Parathyroid adenoma (tissue), 2 donors: Measurements from ENCODE around the gene ASGR1.

Source experiments
- H2AFZ ChIP-seq: fragments of 300-600 bp; sonication (generic); one replicate; pipeline ENCODE4 v1.7.0; 2017; ENCODE audit warnings: antibody characterized with exemption, mild to moderate bottlenecking
- H3K27ac ChIP-seq: fragments of 300-600 bp; sonication (generic); one replicate; pipeline ENCODE4 v1.7.0; 2017
- H3K27me3 ChIP-seq: fragments of 300-600 bp; sonication (generic); one replicate; pipeline ENCODE4 v1.7.0; 2017; ENCODE audit warnings: low read length; ENCODE audit not compliant: control insufficient read depth, insufficient read depth
- H3K36me3 ChIP-seq: fragments of 300-600 bp; sonication (generic); one replicate; pipeline ENCODE4 v1.7.0; 2017; ENCODE audit warnings: low read length; ENCODE audit not compliant: control insufficient read depth, insufficient read depth
- H3K4me1 ChIP-seq: fragments of 300-600 bp; sonication (generic); one replicate; pipeline ENCODE4 v1.7.0; 2017; ENCODE audit warnings: control low read depth
- H3K4me2 ChIP-seq: fragments of 300-600 bp; sonication (generic); one replicate; pipeline ENCODE4 v1.7.0; 2017; ENCODE audit warnings: low read length
- H3K4me3 ChIP-seq: fragments of 300-600 bp; sonication (generic); one replicate; pipeline ENCODE4 v1.7.0; 2017; ENCODE audit warnings: low read depth, low read length
- H3K79me2 ChIP-seq: fragments of 300-600 bp; sonication (generic); one replicate; pipeline ENCODE4 v1.7.0; 2017; ENCODE audit warnings: control low read depth
- H3K9ac ChIP-seq: fragments of 300-600 bp; sonication (generic); one replicate; pipeline ENCODE4 v1.7.0; 2017; ENCODE audit warnings: mild to moderate bottlenecking
- H3K9me3 ChIP-seq: fragments of 300-600 bp; sonication (generic); one replicate; pipeline ENCODE4 v1.7.0; 2017; ENCODE audit warnings: low read length; ENCODE audit not compliant: control insufficient read depth
- TF ChIP-seq, protein P1 (sequence below): fragments of 300-600 bp; sonication (generic); IDR thresholded peaks from one replicate; pipeline ENCODE4 v1.7.0; 2017; ENCODE audit warnings: antibody characterized with exemption, mild to moderate bottlenecking
- donor health status: primary hyperparathyroidism.

The ASGR1 gene

DNA sequence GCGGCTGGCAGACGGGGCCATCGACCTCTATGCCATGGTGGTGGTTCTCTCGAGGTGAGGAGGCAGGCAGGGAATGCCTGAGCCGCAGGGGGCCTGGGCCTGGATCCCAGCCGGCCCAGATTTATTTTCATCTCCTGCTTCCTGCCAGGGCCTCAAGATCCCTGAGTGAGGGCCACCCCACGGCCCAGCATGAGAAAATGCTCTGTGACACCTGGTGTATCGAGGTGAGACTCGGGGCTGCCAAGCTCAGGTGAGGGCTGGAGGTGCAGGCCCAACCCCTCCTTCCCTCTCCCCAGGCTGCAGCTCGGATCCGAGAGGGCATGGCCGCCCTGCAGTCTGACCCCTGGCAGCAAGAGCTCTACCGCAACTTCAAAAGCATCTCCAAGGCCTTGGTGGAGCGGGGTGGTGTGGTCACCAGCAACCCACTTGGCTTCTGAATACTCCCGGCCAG is 45.5 kb upstream of the ASGR1 start:
- Histone ChIP-seq H2AFZ (no peak overlapping the region), H3K27ac (no peak overlapping the region), H3K79me2 (peaks cover 18% of the 10 kb centered on the region), H3K4me1 (peaks cover 29% of the 10 kb centered on the region), H3K4me3 (no peak overlapping the region), H3K36me3 (no peaks in the 10 kb centered on the region), H3K9me3 (no peaks in the 10 kb centered on the region), H3K4me2 (no peak overlapping the region), H3K27me3 (no peaks in the 10 kb centered on the region), H3K9ac (no peak overlapping the region)
- TF ChIP-seq, protein P1, sequence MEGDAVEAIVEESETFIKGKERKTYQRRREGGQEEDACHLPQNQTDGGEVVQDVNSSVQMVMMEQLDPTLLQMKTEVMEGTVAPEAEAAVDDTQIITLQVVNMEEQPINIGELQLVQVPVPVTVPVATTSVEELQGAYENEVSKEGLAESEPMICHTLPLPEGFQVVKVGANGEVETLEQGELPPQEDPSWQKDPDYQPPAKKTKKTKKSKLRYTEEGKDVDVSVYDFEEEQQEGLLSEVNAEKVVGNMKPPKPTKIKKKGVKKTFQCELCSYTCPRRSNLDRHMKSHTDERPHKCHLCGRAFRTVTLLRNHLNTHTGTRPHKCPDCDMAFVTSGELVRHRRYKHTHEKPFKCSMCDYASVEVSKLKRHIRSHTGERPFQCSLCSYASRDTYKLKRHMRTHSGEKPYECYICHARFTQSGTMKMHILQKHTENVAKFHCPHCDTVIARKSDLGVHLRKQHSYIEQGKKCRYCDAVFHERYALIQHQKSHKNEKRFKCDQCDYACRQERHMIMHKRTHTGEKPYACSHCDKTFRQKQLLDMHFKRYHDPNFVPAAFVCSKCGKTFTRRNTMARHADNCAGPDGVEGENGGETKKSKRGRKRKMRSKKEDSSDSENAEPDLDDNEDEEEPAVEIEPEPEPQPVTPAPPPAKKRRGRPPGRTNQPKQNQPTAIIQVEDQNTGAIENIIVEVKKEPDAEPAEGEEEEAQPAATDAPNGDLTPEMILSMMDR = no peak

DNA sequence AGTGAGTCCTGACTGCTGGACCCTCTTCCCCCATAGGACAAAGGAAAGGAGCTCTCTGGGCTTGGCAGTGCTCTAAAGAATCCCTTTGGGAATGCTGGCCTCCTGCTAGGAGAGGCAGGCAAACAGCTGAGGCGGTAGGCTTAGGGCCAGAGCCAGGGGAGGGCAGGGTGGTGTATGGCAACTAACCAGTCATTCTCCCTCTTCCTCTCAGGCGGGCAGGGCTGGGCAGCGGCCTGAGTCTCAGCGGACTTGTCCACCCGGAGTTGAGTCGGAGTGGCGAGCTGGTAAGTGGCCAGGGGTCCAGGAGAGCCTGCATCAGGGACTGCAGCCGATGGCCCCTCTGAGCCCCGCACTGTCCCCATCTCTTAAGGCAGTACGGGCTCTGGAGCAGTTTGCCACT is 44.9 kb upstream of the ASGR1 start:
- no peak overlapping the region for H2AFZ ChIP-seq
- no peak overlapping the region for H3K4me2 ChIP-seq
- no peak overlapping the region for H3K9ac ChIP-seq
- peaks cover 12% of the 10 kb centered on the region for H3K79me2 ChIP-seq
- H3K4me3 ChIP-seq = no peak overlapping the region
- TF ChIP-seq, protein P1 = no peak
- H3K27ac ChIP-seq = peak overlapping the region; percentile 46
- no peaks in the 10 kb centered on the region for H3K9me3 ChIP-seq
- H3K4me1 ChIP-seq = peaks cover 30% of the 10 kb centered on the region
- no peaks in the 10 kb centered on the region for H3K27me3 ChIP-seq
- H3K36me3 ChIP-seq = no peaks in the 10 kb centered on the region

DNA sequence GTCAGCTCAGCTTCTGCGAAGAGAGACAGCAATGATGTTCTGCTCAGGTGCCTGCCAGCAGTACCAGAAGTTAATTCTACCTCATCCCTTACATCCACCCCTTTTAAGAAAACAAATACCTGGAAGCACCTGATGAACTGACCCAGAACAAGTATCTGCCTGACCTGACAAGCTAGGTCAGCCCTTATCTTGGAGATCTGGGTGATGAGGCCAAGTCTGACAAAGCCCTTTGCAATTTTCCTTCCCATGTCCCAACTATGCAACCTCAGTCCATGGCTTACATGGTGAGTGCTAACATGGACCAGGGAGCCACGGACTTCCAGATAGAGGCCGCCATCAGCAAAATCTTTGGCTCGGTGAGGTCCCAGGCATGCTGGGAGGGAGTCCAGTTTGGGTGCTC is 44.2 kb upstream of the ASGR1 start:
- peak overlapping the region; percentile 30 for H3K4me2 ChIP-seq
- TF ChIP-seq, protein P1 = no peak
- H3K27ac ChIP-seq = peak overlapping the region; percentile 46
- no peaks in the 10 kb centered on the region for H3K9me3 ChIP-seq
- H3K4me1 ChIP-seq = peaks cover 38% of the 10 kb centered on the region
- peaks cover 9% of the 10 kb centered on the region for H3K79me2 ChIP-seq
- no peaks in the 10 kb centered on the region for H3K36me3 ChIP-seq
- no peak overlapping the region for H3K9ac ChIP-seq
- H3K27me3 ChIP-seq = no peaks in the 10 kb centered on the region
- no peak overlapping the region for H2AFZ ChIP-seq
- no peak overlapping the region for H3K4me3 ChIP-seq

DNA sequence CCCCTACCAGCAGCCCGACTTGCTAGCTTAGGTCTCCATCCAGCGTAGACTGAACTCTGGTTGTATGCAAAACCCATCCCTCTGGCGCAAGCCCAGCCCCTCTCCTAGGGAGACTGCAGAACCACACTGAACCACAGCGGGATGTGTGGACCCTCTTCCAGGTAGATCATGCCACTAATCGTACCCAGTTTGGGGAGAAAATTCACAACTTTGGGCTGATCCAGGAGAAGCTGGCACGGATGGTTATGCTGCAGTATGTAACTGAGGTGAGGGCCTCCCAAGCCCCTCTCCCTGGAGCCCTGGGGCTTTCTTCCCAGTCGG is 43.8 kb upstream of the ASGR1 start:
- Histone ChIP-seq H3K27me3 (no peaks in the 10 kb centered on the region), H2AFZ (no peak overlapping the region), H3K4me1 (peaks cover 42% of the 10 kb centered on the region), H3K9me3 (no peaks in the 10 kb centered on the region), H3K4me2 (peak overlapping the region; percentile 27), H3K36me3 (no peaks in the 10 kb centered on the region), H3K27ac (peak overlapping the region; percentile 46), H3K4me3 (no peak overlapping the region), H3K79me2 (peaks cover 9% of the 10 kb centered on the region), H3K9ac (no peak overlapping the region)
- TF ChIP-seq, protein P1 = no peak

DNA sequence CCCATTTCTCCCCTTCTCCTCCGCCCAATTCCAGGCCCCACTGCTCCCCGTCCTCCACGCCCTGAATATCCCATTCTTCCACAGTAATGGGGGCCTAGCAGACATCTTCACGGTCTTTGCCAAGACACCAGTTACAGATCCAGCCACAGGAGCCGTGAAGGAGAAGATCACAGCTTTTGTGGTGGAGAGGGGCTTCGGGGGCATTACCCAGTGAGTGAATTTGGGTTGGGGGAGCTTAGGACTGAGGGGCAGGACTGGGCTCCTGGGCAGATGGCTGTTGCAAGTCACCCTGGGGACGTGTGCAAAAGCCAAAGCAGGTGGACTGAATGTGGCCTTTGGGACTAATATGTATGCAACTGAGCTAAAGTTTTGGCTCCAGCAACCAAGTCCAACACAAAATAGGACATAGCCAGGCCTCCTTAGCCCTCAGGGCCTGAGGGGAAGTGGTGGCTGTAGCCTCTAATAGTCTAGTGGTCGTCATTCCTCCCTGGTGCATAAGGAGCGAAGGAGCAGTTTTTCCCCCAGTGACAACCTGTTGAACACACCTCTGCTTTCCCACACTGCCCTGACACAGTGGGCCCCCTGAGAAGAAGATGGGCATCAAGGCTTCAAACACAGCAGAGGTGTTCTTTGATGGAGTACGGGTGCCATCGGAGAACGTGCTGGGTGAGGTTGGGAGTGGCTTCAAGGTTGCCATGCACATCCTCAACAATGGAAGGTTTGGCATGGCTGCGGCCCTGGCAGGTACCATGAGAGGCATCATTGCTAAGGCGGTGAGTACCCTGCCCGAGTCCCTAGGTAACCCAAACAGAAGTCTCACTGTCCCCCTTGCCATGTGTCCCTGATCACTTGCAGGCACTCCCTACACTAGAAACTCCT is 43.2 kb upstream of the ASGR1 start:
- Histone ChIP-seq H3K4me1 (peaks cover 45% of the 10 kb centered on the region), H3K36me3 (no peaks in the 10 kb centered on the region)
- TF ChIP-seq, protein P1 = no peak

More for the DNA sequence above, 43.2 kb upstream of the ASGR1 start:
- Histone ChIP-seq H3K4me3 (no peak overlapping the region), H3K4me2 (peak overlapping the region; percentile 27), H3K27me3 (no peaks in the 10 kb centered on the region), H3K27ac (peak overlapping the region; percentile 46), H3K9ac (no peak overlapping the region), H2AFZ (no peak overlapping the region), H3K79me2 (peaks cover 7% of the 10 kb centered on the region), H3K9me3 (no peaks in the 10 kb centered on the region)
